GM23248 (cell line): ENCODE results near the gene CRY2. TPM values are rescaled to one million over a fixed set of nuclear protein-coding genes. Genes with fewer than 3 reads are reported as not detected.

Experiments used
- DNase-seq: peaks from one replicate; pipeline ENCODE4 v3.0.0-alpha.2; 2015
- H2AFZ ChIP-seq: fragments of 200-600 bp; sonication (generic); 2 replicates; pipeline ENCODE4 v1.6.1; 2016; ENCODE audit warnings: antibody characterized with exemption
- H3F3A ChIP-seq: fragments of 200-600 bp; sonication (generic); 2 replicates; pipeline ENCODE4 v1.6.1; 2016; ENCODE audit warnings: mild to moderate bottlenecking, antibody characterized with exemption, mixed run types; ENCODE audit not compliant: insufficient read depth
- H3K27ac ChIP-seq: fragments of 200-600 bp; sonication (generic); 2 replicates; pipeline ENCODE4 v1.5.1; 2016; ENCODE audit warnings: mild to moderate bottlenecking
- H3K27me3 ChIP-seq: fragments of 200-600 bp; sonication (generic); replicated peaks from 2 replicates; pipeline ENCODE4 v1.6.1; 2016; ENCODE audit warnings: mild to moderate bottlenecking; ENCODE audit not compliant: insufficient read depth
- H3K36me3 ChIP-seq: fragments of 200-600 bp; sonication (generic); 2 replicates; pipeline ENCODE4 v1.6.1; 2016; ENCODE audit warnings: low read depth, mild to moderate bottlenecking
- H3K4me1 ChIP-seq: fragments of 200-600 bp; sonication (generic); 2 replicates; pipeline ENCODE4 v1.6.1; 2016; ENCODE audit warnings: mild to moderate bottlenecking; ENCODE audit not compliant: insufficient read depth
- H3K4me2 ChIP-seq: fragments of 200-600 bp; sonication (generic); one replicate; pipeline ENCODE4 v1.6.1; 2016; ENCODE audit warnings: mild to moderate bottlenecking; ENCODE audit not compliant: unreplicated experiment
- H3K4me3 ChIP-seq: fragments of 200-600 bp; sonication (generic); 2 replicates; pipeline ENCODE4 v1.5.1; 2016; ENCODE audit warnings: mild to moderate bottlenecking
- H3K79me2 ChIP-seq: fragments of 200-600 bp; sonication (generic); 2 replicates; pipeline ENCODE4 v1.6.1; 2016; ENCODE audit warnings: mild to moderate bottlenecking; ENCODE audit not compliant: insufficient read depth
- H3K9ac ChIP-seq: fragments of 200-600 bp; sonication (generic); 2 replicates; pipeline ENCODE4 v1.6.1; 2016; ENCODE audit warnings: mild to moderate bottlenecking
- H3K9me2 ChIP-seq: fragments of 200-600 bp; sonication (generic); 2 replicates; pipeline ENCODE4 v1.6.1; 2016; ENCODE audit warnings: mixed run types, mild to moderate bottlenecking, moderate library complexity; ENCODE audit not compliant: insufficient read depth
- H3K9me3 ChIP-seq: fragments of 200-600 bp; sonication (generic); one replicate; pipeline ENCODE4 v1.6.1; 2017; ENCODE audit warnings: low read depth
- H4K20me1 ChIP-seq: fragments of 200-600 bp; sonication (generic); 2 replicates; pipeline ENCODE4 v1.6.0; 2016; ENCODE audit not compliant: insufficient read depth
- EZH2 ChIP-seq: fragments of 200-600 bp; sonication (generic); IDR thresholded peaks from 2 replicates; pipeline ENCODE4 v1.6.1; 2018; ENCODE audit warnings: antibody characterized with exemption, mild to moderate bottlenecking; ENCODE audit not compliant: insufficient read depth, poor library complexity, severe bottlenecking
- EZH2phosphoT487 ChIP-seq: fragments of 200-600 bp; sonication (generic); IDR thresholded peaks from 2 replicates; pipeline ENCODE4 v1.6.1; 2018; ENCODE audit warnings: antibody characterized with exemption, moderate library complexity, mild to moderate bottlenecking, low read depth; ENCODE audit not compliant: insufficient read depth
- WGBS, 2 experiments: methylation state at CpG; one replicate each; pipeline ENCODE4 v1.1.6; 2015 to 2017; ENCODE audit warnings: low lambda C conversion rate in 2 of 2, low coverage in 1 of 2; ENCODE audit errors: missing lambda C conversion rate in 2 of 2; 5-methylcytosine and 5-hydroxymethylcytosine counted together
- in situ Hi-C: fragments of 300-500 bp; cut with MboI; formaldehyde crosslinking; loops from 2 replicates; pipeline ENCODE4 v1.15.0; 2020
- polyA plus RNA-seq: library from polyadenylated mRNA; unstranded; fragments of >200 nt; fragmentation: Nextera tagmentation; extraction: Ambion mirVana; gene quantifications from 2 replicates; pipeline ENCODE4 v1.2.1, GENCODE V29; 2016
- total RNA-seq: library from RNA; depleted of rRNA; stranded (reverse); fragments of >200 nt; shearing (Covaris generic); gene quantifications from 2 replicates; pipeline ENCODE4 v1.2.3, GENCODE V29; 2014

Gene CRY2
- total and polyA plus RNA-seq, 2 experiments from 2014 or later, result 7.6 to 10.3 TPM

DNA sequence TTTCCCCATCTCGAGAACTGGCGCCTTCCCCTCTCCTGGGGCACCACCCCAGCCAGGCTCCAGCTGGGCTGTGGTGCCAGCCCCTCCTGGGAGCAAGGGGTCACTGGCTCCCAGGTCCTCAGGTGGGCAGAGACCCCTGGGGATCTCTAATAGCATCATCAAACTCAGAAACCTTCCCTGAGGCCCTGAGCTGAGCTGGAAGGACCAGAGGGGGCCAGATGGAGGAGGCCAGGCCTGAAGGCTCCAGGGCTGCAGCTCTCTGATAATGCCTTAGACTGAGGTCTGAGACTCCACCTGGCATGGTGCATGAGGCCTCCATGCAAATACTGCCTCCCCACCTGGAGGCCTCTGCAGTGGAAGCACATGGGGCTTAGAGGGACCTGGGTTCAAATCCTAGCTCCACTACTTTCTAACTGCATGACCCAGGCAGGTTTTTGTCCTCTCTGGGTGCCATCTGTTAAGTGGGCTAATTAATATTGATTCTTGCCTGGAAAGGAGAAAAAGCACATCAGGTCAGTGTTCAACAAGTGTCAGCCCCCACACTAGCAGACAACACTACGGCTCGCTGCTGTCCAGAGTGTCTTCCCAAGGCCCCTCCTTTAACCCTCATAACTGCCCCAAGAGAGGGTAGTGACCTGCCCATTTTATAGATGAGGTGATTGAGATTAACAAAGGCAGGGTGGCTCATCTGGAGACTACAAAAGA lies 39.7 kb downstream of the CRY2 start:
- no peaks in the 10 kb centered on the region for H3F3A ChIP-seq
- no peak overlapping the region for H3K27ac ChIP-seq
- no peak overlapping the region for H3K4me2 ChIP-seq
- H4K20me1 ChIP-seq, result no peaks in the 10 kb centered on the region
- no peaks in the 10 kb centered on the region for H3K9me3 ChIP-seq
- TF ChIP-seq EZH2phosphoT487 (no peak), EZH2 (no peak)
- H3K4me3 ChIP-seq, result no peak overlapping the region
- in situ Hi-C loops, result no loop called here
- no peaks in the 10 kb centered on the region for H3K79me2 ChIP-seq
- H3K27me3 ChIP-seq, result no peaks in the 10 kb centered on the region
- no peaks in the 10 kb centered on the region for H3K9me2 ChIP-seq
- 62 to 79% methylated on average over 4 of the region's 4 CpGs for WGBS, 2 experiments
- no peak overlapping the region for H2AFZ ChIP-seq
- H3K36me3 ChIP-seq, result no peaks in the 10 kb centered on the region
- H3K4me1 ChIP-seq, result no peaks in the 10 kb centered on the region
- no peak for DNase-seq
- no peak overlapping the region for H3K9ac ChIP-seq

DNA sequence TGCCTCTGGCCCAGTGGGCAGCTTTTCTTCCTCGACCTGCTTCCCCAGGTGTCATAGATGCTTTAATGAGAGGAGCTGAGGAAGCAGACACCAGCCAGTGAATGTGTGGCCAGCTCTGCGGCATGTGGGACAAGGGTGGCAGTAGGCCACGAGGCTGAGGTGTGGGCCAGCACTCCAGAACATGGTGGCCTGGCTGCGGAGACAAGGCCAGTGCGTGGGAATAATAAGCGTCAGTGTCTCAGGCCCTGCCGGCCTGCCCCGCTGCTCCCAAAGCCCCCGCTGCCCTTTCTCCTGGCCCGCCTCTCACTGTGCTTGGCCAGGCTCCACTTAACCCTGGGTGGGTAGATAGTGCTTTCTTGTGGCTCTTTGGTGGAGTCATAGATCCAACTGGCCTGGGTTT lies 40.3 kb downstream of the CRY2 start:
- 65 to 72% methylated on average over 10 of the region's 10 CpGs for WGBS, 2 experiments
- H3K9me3 ChIP-seq, result no peaks in the 10 kb centered on the region
- no peak for DNase-seq

DNA sequence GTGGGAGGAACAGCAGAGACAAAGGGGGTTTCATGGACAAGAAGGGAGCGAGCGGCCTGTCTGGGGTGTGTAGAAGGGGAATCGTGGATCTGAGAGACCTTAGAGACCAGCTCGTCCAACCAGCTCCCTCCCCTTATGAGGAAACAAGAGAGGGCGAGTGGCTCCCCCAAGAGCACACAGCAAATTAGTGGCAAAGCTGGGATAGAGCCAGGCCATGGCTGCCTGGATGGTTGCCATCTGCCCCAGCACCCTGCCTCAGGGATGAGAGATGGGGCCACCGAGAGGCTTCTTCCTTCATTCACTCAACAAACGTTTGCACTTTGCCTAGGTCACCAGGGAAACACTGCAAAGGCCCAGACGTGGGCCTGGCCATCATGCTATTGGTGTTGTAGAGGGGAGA lies 42.3 kb downstream of the CRY2 start:
- no peaks in the 10 kb centered on the region for H3K27me3 ChIP-seq
- no peak for TF ChIP-seq EZH2phosphoT487
- TF ChIP-seq EZH2, result no peak
- in situ Hi-C loops, result no loop called here
- H3K4me2 ChIP-seq, result no peak overlapping the region
- H3K79me2 ChIP-seq, result no peaks in the 10 kb centered on the region
- no peak overlapping the region for H3K27ac ChIP-seq
- no peak for DNase-seq
- H2AFZ ChIP-seq, result no peak overlapping the region
- H3F3A ChIP-seq, result no peaks in the 10 kb centered on the region
- H3K9me3 ChIP-seq, result no peaks in the 10 kb centered on the region
- 68 to 74% methylated on average over 8 of the region's 8 CpGs for WGBS, 2 experiments
- H4K20me1 ChIP-seq, result no peaks in the 10 kb centered on the region
- H3K4me1 ChIP-seq, result no peaks in the 10 kb centered on the region
- no peak overlapping the region for H3K9ac ChIP-seq
- H3K36me3 ChIP-seq, result no peaks in the 10 kb centered on the region
- no peaks in the 10 kb centered on the region for H3K9me2 ChIP-seq
- H3K4me3 ChIP-seq, result no peak overlapping the region

More for the DNA sequence above, 40.3 kb downstream of the CRY2 start:
- no peaks in the 10 kb centered on the region for H4K20me1 ChIP-seq
- H3K4me2 ChIP-seq, result no peak overlapping the region
- no peaks in the 10 kb centered on the region for H3F3A ChIP-seq
- H3K79me2 ChIP-seq, result no peaks in the 10 kb centered on the region
- no peaks in the 10 kb centered on the region for H3K4me1 ChIP-seq
- no peak for TF ChIP-seq EZH2
- no peak for TF ChIP-seq EZH2phosphoT487
- no peaks in the 10 kb centered on the region for H3K9me2 ChIP-seq
- no peaks in the 10 kb centered on the region for H3K36me3 ChIP-seq
- no peaks in the 10 kb centered on the region for H3K27me3 ChIP-seq
- no peak overlapping the region for H2AFZ ChIP-seq
- no peak overlapping the region for H3K27ac ChIP-seq
- in situ Hi-C loops, result no loop called here
- H3K4me3 ChIP-seq, result no peak overlapping the region
- no peak overlapping the region for H3K9ac ChIP-seq

DNA sequence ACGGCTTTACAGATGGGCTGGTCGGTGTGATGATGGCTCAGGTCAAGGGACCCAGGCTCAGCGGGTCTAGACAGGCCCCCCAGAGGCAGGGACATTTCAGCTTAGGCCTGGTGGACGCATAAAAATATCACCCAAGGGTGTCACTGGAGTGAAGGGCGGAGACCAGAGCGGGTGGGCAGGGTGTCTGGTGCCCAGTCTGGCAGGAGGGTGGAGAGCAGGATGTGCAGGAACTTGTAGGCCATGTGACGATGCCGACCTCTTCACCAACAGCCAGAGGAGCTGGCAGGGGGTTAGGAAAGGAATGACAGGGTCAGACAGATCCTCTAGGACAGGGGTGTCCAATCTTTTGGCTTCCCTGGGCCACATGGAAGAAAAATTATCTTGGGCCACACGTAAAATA lies 42.7 kb downstream of the CRY2 start:
- Histone ChIP-seq H3K27me3 (no peaks in the 10 kb centered on the region), H3K4me3 (no peak overlapping the region), H3K9ac (no peak overlapping the region), H3K79me2 (no peaks in the 10 kb centered on the region), H3K27ac (no peak overlapping the region), H3K4me1 (no peaks in the 10 kb centered on the region), H3K36me3 (no peaks in the 10 kb centered on the region), H2AFZ (no peak overlapping the region), H4K20me1 (no peaks in the 10 kb centered on the region), H3K9me3 (no peaks in the 10 kb centered on the region), H3F3A (no peaks in the 10 kb centered on the region), H3K9me2 (no peaks in the 10 kb centered on the region), H3K4me2 (no peak overlapping the region)
- WGBS, 2 experiments, result 67 to 76% methylated on average over 9 of the region's 9 CpGs
- in situ Hi-C loops, result no loop called here
- TF ChIP-seq EZH2phosphoT487 (no peak), EZH2 (no peak)
- no peak for DNase-seq
